T follicular helper cell (primary cell): ENCODE data around the gene TEX29.

Experiments used
- DNase-seq: peaks from one replicate; pipeline ENCODE4 v3.0.0-alpha.2; 2020; ENCODE audit warnings: low read depth
- total RNA-seq, 2 experiments: gene quantifications; one replicate each; lab custom pipeline; 2026; lab: John Stamatoyannopoulos, UW

The TEX29 gene
- 0.09 to 1.7 reads per million in 2 experiments for total RNA-seq

DNA sequence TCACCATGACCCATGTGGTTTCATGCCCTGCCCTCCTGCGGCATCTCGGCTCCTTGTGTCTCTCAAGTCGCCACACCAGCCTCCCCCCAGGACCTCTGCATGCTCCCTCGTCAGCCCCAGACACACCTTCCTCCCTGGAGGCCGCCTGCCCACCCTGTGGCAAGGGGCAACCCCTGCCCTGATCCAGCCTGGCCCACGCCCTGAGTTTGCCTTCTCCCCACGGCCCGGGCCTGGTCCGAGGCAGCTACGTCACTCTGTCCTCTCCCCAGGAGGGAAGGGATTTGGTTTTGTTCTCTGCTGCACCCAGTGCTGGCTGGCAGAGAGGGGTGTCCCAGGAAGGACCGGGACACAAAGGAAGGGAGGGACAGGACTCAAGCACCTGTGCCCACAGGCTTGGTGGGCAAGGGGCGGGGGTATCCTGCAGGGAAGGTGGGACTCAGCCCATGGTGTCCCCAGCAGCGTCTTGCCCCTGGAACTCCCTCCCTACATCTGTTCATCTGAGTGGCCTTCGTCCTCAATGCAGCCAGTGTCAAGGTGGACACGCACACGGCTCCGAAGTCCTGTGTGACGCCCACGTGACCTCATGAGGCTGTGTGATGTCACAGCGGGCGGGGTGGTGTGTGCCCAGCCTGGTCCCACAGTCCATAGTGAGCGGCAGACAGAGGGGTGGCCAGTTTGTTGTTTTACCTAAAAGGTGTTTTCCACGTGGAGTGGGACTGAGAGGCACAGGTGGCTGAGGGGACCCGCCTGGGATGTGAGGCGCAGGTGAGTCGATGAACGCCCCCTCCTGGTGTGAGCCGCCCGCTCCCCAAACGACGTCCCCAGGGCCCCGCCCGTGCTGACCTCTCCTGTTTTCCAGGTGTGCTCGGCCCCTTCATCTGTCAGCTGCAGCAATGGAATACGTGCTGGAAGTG lies at the start of gene TEX29:
TSS of gene TEX29 (plus strand) at position 645 of the 914 bp plus-strand sequence. CDS start at position 894, 249 bp downstream.
- no peak for DNase-seq

- no peak for DNase-seq
Observed at GRCh38 chr13:111270765-111271698, 49.4 kb upstream of the TEX29 start.

DNA sequence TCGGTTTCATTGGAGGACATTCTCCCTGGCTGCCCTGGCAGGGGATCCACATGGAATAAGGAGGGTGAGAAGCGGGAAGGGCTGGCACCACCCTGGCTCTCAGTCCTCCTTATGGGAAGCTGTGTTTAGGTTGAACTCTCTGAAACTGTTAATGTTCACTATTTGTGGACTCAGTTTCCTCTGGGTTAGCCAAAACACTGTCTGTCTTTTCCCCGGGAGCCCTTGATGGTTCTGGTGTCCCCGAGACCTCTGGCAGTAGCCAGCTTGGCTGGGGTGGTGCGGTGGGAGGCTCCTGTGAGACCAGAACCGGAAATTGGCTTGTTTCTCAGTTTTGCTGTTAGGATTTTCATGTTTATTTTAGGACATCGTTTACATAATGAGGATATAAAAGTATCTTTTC lies 48.3 kb upstream of the TEX29 start:
- no peak for DNase-seq

DNA sequence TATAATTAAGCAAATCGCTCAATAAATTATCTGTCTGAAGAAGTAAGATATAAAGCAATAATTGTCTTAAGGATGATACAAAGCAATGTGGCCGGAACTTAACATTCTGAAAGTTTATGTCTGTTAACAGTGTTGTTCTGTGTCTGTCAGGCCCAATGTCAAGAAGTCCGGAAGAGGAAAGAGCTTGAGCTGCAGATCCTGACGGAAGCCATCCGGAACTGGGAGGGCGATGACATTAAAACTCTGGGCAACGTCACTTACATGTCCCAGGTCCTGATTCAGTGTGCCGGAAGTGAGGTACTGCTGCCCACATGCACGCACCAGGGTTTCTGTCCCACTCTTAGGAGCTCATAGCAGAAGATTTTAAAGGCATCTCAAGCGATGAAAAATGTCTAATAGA lies 45.1 kb upstream of the TEX29 start:
- no peak for DNase-seq

DNA sequence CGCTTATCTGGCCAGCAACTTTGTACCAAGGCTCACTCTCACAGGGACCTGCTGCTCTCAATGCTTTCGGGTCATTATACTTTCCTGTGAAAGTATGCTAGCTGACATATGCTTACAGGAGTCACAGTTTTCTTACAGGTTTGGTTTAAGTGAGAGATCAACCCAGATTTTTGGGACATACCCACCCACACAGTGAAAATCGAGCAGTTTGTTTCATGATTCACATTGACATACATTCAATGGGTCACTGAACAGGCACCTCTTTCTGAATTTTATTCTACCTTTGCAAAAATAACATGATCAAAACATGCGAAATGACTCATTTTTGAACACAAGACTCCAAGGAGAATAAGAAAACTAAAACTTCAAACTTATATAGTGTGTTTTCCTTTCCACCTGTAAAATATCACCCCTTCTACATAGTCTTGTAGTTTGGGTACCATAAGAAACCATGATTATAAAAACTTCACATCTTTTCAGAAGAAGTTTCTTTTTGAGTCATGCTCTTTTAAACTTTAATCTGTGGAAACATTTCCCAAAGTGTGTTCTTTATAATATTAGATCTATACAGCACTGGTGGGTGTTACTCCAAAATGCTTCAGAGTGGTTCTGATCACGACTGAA lies 44.3 kb upstream of the TEX29 start:
- DNase-seq = no peak

DNA sequence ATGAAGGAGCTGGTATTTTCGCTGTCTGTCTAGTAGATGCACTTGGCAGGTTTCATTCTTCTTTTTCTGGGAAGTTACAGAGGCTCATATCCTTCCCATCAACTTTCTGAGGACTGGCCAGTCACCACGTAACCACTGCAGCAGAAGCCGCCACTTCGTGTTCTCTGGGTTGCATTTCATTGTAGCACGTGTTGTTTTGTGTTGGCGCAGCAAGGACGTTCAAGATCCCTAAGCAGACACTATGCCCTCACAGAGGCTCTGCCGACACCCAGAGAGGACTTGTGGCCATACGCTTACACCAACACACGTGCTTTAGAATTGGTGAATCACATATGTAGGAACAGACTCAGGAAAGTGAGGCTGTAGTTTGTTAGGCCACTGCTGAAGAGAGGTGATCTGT lies 42.2 kb upstream of the TEX29 start:
- DNase-seq = no peak

DNA sequence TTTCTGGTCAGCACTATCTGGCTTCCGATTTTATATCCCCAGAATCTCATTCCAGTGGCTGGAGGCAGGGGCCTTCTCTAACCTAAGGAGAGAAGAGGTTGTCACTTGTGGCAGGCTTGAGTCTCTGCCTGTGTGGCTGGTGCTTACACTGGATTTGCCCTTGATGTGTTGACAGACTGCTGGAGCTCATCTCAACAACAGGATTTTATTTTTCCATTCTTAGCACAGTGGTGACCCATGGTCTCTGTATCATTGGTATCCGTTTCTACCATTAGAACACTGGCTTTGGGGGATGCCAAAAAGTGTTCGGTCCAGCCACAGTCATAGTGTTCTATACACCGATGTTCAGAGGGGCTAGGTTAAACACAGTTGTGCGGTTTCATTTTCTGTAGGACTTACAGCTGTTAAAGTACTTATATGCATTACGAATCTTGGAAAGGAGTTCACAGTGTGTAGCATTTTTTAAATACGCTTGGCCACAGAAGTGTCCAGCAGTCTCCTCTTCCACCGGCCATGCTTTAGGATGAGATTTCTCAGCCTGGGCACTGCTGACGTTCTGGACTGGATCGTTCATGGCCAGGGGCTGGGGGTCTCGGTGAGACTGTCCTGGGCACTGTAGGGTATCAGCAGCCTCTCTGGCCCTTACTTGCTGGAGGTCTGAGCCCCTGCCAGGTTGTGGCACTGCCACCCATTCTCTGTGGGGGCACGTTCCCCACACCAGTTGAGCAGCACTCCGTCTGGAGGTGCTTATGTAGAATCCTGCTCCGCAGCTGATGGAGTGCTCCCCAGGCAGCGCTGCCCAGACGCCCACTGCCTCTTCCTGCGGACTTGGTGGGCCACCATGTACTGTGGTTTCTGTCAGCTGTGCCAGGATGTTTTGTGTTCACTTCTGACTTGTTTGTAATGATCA lies 41.4 kb upstream of the TEX29 start:
- no peak for DNase-seq

DNA sequence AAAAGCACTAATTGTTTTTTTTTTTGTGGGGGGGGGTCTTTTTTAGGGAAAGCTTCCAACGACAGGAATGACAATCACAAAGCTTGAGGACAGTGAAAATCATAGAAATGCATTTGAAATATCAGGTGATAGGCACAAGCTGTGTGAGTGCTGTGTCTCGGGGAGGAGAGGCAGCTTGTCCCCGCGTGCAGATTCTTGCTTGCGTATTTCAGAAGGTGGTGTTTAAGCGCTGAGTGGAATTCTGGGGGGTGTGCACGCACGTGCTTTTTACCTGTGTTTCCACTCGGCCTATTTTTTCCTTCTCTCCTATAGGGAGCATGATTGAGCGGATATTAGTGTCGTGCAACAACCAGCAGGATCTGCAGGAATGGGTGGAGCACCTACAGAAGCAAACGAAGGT lies 40.2 kb upstream of the TEX29 start:
- no peak for DNase-seq

- no peak for DNase-seq
Observed at GRCh38 chr13:111280681-111281585, 39.5 kb upstream of the TEX29 start.

- DNase-seq = no peak
Observed at GRCh38 chr13:111281751-111282311, 38.6 kb upstream of the TEX29 start.

DNA sequence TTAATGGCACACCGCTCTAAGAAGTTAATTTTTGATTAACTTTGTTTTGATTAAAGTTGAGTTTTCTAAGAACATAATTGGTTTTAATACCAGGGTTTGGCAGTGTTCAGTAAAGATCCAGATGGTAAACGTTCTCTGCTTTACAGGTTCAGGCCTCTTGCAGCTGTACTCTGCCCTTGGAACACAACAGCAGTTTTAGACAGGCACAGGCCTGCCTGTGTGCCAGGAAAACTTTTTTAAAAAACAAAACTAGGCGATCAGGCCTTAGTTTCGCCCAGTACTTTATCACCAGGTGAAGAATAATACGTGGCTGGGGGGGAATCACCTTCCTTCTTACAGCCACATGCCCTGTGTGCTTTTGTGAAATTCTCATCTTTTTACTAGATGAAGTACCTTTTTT lies 38.0 kb upstream of the TEX29 start:
- no peak for DNase-seq

- DNase-seq = no peak
Observed at GRCh38 chr13:111282997-111283396, 37.4 kb upstream of the TEX29 start.

DNA sequence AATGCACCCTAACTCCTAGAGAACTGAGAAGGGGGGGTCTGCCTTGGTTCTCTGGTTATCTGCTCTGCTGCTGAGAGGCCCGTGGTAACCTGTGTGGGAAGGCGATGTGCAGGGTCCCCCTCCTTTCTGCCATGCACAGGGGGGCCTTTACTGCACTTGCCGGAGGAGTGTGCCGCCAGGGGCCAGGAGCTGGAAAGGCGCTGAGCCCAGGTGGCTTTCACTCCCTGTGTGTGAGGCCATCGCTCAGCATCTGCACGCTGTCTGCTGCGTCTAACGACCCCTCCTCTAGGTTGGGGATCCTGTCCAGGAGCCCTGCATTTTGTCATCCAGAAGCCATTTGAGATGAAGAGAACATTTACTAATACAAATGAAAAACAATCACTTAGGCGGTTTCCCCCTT lies 37.0 kb upstream of the TEX29 start:
- no peak for DNase-seq

DNA sequence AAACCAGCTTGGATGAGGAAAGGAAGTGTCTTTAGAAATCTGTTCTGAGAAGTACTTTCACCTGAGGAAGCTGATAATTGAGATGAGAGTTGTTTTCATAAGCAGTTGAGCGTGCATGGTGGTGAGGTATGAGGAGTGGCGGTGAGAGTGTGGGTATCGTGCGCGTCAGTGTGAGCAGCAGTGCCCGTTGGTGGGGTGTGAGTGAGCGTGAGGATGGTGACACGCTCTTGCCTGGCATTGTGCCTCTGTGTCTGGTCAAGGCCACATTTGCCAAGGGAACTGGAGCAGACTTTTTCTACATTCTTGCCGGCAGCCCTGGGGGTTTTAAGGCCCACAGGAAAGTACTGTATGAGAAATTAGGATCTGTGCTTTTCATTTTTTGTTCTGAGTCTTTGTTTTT lies 36.5 kb upstream of the TEX29 start:
- no peak for DNase-seq

GRCh38 chr13:111284565-111284964 lies 35.9 kb upstream of the TEX29 start:
- DNase-seq = no peak

GRCh38 chr13:111286162-111286561 lies 34.3 kb upstream of the TEX29 start:
- no peak for DNase-seq

DNA sequence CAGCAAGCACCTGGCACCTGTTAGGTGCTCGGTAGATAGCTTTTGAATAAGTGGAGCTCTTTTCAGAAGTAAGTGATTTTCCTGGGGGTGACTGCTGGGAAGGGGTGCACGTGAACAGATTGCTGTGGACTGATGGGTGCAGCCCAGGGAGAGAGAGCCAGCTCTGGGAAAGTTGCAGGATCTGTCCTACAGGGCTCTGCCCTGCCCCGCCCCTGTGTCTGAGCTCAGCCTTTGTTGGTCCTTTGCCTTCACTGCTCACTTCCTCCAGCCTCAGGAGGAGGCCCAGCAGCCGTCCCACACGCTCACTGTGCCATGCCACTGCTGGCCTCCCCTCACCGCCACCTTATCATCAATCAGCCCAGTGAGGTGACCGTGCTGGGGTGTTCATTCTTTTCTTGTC lies 33.7 kb upstream of the TEX29 start:
- no peak for DNase-seq

DNA sequence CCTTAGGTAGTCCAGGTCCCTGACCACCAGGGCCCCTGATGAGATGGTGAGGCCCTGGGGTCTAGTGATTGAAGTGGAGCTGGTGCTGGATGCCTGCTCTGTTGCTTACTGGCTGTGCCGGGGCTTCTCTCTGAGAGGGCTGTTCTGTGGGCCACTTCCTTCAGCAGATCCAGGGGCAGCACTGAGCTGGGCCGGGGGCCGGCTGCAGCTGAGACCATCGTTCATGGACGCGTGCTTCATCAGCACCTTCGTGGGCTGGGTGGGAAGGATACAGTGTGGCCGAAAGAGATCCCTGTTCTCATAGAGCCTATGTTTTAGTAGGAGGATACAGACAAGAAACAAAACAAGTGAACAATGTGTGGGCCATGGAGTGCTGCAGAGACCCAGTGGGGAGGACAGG lies 33.2 kb upstream of the TEX29 start:
- DNase-seq = no peak

- no peak for DNase-seq
Observed at GRCh38 chr13:111288276-111288675, 32.2 kb upstream of the TEX29 start.

DNA sequence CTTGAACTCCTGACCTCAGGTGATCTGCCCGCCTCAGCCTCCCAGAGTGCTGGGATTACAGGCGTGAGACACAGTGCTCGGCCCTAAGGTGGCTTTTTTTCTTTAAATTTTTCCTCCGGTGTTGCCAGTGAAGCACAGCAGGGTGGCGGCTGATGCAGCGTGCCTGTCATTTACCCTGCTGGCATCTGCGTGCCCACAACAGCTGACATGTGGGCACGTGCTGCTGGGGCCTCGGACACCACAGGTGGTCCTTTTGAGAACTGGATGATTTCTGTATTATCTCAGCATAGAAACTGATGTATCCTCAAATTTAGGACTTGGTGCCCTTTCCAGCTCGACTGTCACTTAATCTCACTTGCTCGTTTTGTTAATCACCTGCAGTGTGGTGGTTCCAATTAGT lies 31.2 kb upstream of the TEX29 start:
- no peak for DNase-seq
